ENCODE measurements around the gene CMTM7. TPM values are rescaled to one million over a fixed set of nuclear protein-coding genes. Genes with fewer than 3 reads are reported as not detected.

The CMTM7 gene
- total RNA-seq, 1 experiment from 2014 or later = 62.6 TPM

- BruUV-seq (replicated peaks) = no TSS peak
- no peak overlapping the region for H3K4me2 ChIP-seq (ENCODE audit: low read length)
- ChIA-PET POLR2A (no interaction called here), RAD21 (ENCODE audit: low non-redundant PET in 1 of 2, low total read pairs in 2 of 2, uncharacterized antibody in 2 of 2, unreplicated experiment in 2 of 2) (no interaction called here), CTCF (no interaction called here)
- H3K9ac ChIP-seq (ENCODE audit: low read length) = no peak overlapping the region
- H3K27me3 ChIP-seq (ENCODE audit: insufficient read depth, low read length) = no peaks in the 10 kb centered on the region
- H3K36me3 ChIP-seq (ENCODE audit: control insufficient read depth in 1 of 2, insufficient read depth in 2 of 2, low read length in 2 of 2) = no peaks in the 10 kb centered on the region
- ATAC-seq (no peak), DNase-seq (ENCODE audit: low read depth, low spot score) (no peak)
- H3K27ac ChIP-seq (ENCODE audit: low read depth, low read length) = no peak overlapping the region
- TF ChIP-seq POLR2A (IDR thresholded peaks at IDR 0.05; ENCODE audit: borderline replicate concordance, extremely low read depth, insufficient read depth, insufficient read length) (no peak), SIN3A (IDR thresholded peaks at IDR 0.05; ENCODE audit: low read depth) (no peak), FOSL1 (IDR thresholded peaks at IDR 0.05; ENCODE audit: low read depth) (no peak), REST (IDR thresholded peaks at IDR 0.05; ENCODE audit: low read depth) (no peak), ELF1 (IDR thresholded peaks at IDR 0.05; ENCODE audit: borderline replicate concordance, low read depth) (no peak), ZBTB33 (IDR thresholded peaks at IDR 0.05; ENCODE audit: extremely low read depth, insufficient replicate concordance, low read length) (no peak), EGR1 (IDR thresholded peaks at IDR 0.05; ENCODE audit: low read depth) (no peak), ZNF274 (IDR thresholded peaks at IDR 0.05; ENCODE audit: low read depth, low read length) (no peak), SRF (IDR thresholded peaks at IDR 0.05; ENCODE audit: low read depth) (no peak), TCF7L2 (IDR thresholded peaks at IDR 0.05; ENCODE audit: borderline replicate concordance, extremely low read depth, insufficient read depth, insufficient read length) (no peak), EZH2phosphoT487 (IDR thresholded peaks at IDR 0.05; ENCODE audit: borderline replicate concordance) (no peak), CBX3 (IDR thresholded peaks at IDR 0.05; ENCODE audit: low read depth) (no peak), RAD21 (IDR thresholded peaks at IDR 0.05; ENCODE audit: low read depth) (no peak)
- TF ChIP-seq, protein P1, sequence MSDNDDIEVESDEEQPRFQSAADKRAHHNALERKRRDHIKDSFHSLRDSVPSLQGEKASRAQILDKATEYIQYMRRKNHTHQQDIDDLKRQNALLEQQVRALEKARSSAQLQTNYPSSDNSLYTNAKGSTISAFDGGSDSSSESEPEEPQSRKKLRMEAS (IDR thresholded peaks at IDR 0.05) = no peak
- H3K4me3 ChIP-seq (replicated peaks in 1 of 2; ENCODE audit: low read depth in 1 of 2, low read length in 2 of 2) = no peak overlapping the region
- no peaks in the 10 kb centered on the region for H4K20me1 ChIP-seq (ENCODE audit: insufficient read depth)
- peaks cover 97% of the 10 kb centered on the region for H3K79me2 ChIP-seq (ENCODE audit: insufficient read depth, low read length)
- no peak overlapping the region for H2AFZ ChIP-seq (ENCODE audit: low read depth, low read length, poor library complexity, severe bottlenecking)
- intact Hi-C loops (cut with micrococcal nuclease) = no loop called here
- H3K4me1 ChIP-seq (ENCODE audit: control insufficient read depth in 1 of 2, insufficient read depth in 2 of 2, low read length in 2 of 2) = peaks cover 14 to 71% of the 10 kb centered on the region in 2 experiments
- H3K9me3 ChIP-seq (ENCODE audit: control insufficient read depth in 1 of 2, insufficient read depth in 1 of 2, low read depth in 1 of 2, low read length in 2 of 2) = no peaks in the 10 kb centered on the region
- H3K9me2 ChIP-seq (ENCODE audit: insufficient read depth) = no peaks in the 10 kb centered on the region; the same call in 1 of the 2 replicates
Measured at GRCh38 chr3:32428092-32429068, 36.7 kb downstream of the CMTM7 start.

Measured in HCT116 (cell line).